Endothelial cell of umbilical vein (primary cell): ENCODE results near the gene ITPKB. TPM values are rescaled to one million over a fixed set of nuclear protein-coding genes. Genes with fewer than 3 reads are reported as not detected.

Source experiments
- BruUV-seq: library from RNA; stranded (reverse); fragments of 400-500 nt; replicated peaks from 2 replicates; lab custom pipeline; 2021; lab: Mats Ljungman, UMichigan
- CTCF ChIA-PET: fragments of 300-600, 350-600 bp; sonication (Branson Sonifier 250); formaldehyde crosslinking; loops from one replicate; lab custom pipeline; 2021; ENCODE audit warnings: antibody characterized with exemption, inconsistent platforms; lab: Charles Lee
- POLR2A ChIA-PET: fragments of 300-600, 350-600 bp; sonication (Branson Sonifier 250); formaldehyde crosslinking; loops from one replicate; lab custom pipeline; 2021; ENCODE audit warnings: antibody characterized with exemption, inconsistent platforms; lab: Charles Lee
- DNase-seq: peaks from one replicate; pipeline ENCODE4 v3.0.0-alpha.2; 2011; ENCODE audit warnings: low read depth, low spot score
- FAIRE-seq: peaks from 2 replicates; lab custom pipeline; 2011; peaks lifted over from hg19 to GRCh38; lab: Jason Lieb, UNC
- H2AFZ ChIP-seq: 2 replicates; pipeline ENCODE4 v1.6.0; 2012; ENCODE audit warnings: low read depth, low read length, control low read depth, inconsistent platforms
- H3K27ac ChIP-seq: 2 replicates; pipeline ENCODE4 v1.5.1; 2011; ENCODE audit warnings: low read depth, mild to moderate bottlenecking, control low read depth, low read length, moderate library complexity; ENCODE audit not compliant: insufficient read depth
- H3K27me3 ChIP-seq, 2 experiments: 2 replicates each; pipeline versions ENCODE4 v1.6.0 to v1.6.1; 2011; ENCODE audit warnings: low read length in 2 of 2, mixed read lengths in 1 of 2; ENCODE audit not compliant: control insufficient read depth in 2 of 2, insufficient read depth in 2 of 2
- H3K36me3 ChIP-seq, 2 experiments: 2 replicates in 1 of 2; 3 replicates in 1 of 2; pipeline ENCODE4 v1.5.1; 2011; ENCODE audit warnings: low read length in 2 of 2, mild to moderate bottlenecking in 1 of 2, moderate library complexity in 1 of 2; ENCODE audit not compliant: control insufficient read depth in 2 of 2, insufficient read depth in 2 of 2; ENCODE audit errors: extremely low read depth in 1 of 2
- H3K4me1 ChIP-seq: 3 replicates; pipeline ENCODE4 v1.5.1; 2011; ENCODE audit warnings: mild to moderate bottlenecking, low read length; ENCODE audit not compliant: control insufficient read depth, insufficient read depth; ENCODE audit errors: extremely low read depth
- H3K4me2 ChIP-seq: 2 replicates; pipeline ENCODE4 v1.6.1; 2011; ENCODE audit warnings: low read length, control low read depth, mixed read lengths; ENCODE audit not compliant: insufficient read depth
- H3K4me3 ChIP-seq, 3 experiments: fragments of 200-600 bp in 1 of 3; sonication (generic), shearing (Covaris generic) in 1 of 3; replicated peaks in 1 of 3; 2 replicates each; pipeline ENCODE4 v1.5.1; 2011 to 2016; ENCODE audit warnings: control low read depth in 3 of 3, low read length in 3 of 3, mild to moderate bottlenecking in 2 of 3, inconsistent platforms in 1 of 3, low read depth in 1 of 3, moderate library complexity in 1 of 3; ENCODE audit not compliant: insufficient read depth in 1 of 3
- H3K79me2 ChIP-seq: 2 replicates; pipeline ENCODE4 v1.6.0; 2012; ENCODE audit warnings: low read length, inconsistent platforms; ENCODE audit not compliant: control insufficient read depth, insufficient read depth
- H3K9ac ChIP-seq: replicated peaks from 2 replicates; pipeline ENCODE3; 2011; ENCODE audit warnings: low read length, control low read depth; ENCODE audit not compliant: insufficient read depth; ENCODE audit errors: extremely low read depth
- H3K9me1 ChIP-seq: replicated peaks from 3 replicates; pipeline ENCODE4 v1.6.0; 2011; ENCODE audit warnings: mild to moderate bottlenecking, low read length; ENCODE audit not compliant: control insufficient read depth, insufficient read depth; ENCODE audit errors: extremely low read depth
- H3K9me3 ChIP-seq: replicated peaks from 2 replicates; pipeline ENCODE4 v1.5.1; 2012; ENCODE audit warnings: low read length, inconsistent platforms; ENCODE audit not compliant: control insufficient read depth, insufficient read depth
- H4K20me1 ChIP-seq: replicated peaks from 2 replicates; pipeline ENCODE3; 2011; ENCODE audit warnings: mild to moderate bottlenecking, low read length; ENCODE audit not compliant: control insufficient read depth, insufficient read depth; ENCODE audit errors: extremely low read depth
- EZH2 ChIP-seq: IDR thresholded peaks from 2 replicates; pipeline ENCODE4 v1.6.1; 2012; ENCODE audit warnings: borderline replicate concordance, low read depth, mild to moderate bottlenecking, moderate library complexity, low read length, inconsistent platforms; ENCODE audit not compliant: severe bottlenecking
- FOS ChIP-seq: IDR thresholded peaks from 2 replicates; pipeline ENCODE4 v1.6.1; 2011; ENCODE audit warnings: mild to moderate bottlenecking, low read length, moderate library complexity, borderline replicate concordance; ENCODE audit not compliant: insufficient read depth
- GATA2 ChIP-seq: IDR thresholded peaks from 2 replicates; pipeline ENCODE4 v1.7.0; 2011; ENCODE audit warnings: low read depth, mild to moderate bottlenecking, moderate library complexity, mixed read lengths, low read length; ENCODE audit not compliant: insufficient read length, insufficient read depth
- JUN ChIP-seq: IDR thresholded peaks from 2 replicates; pipeline ENCODE4 v1.6.1; 2011; ENCODE audit warnings: borderline replicate concordance, low read depth; ENCODE audit not compliant: insufficient read length, insufficient read depth
- MYC ChIP-seq: IDR thresholded peaks from one replicate; pipeline ENCODE4 v1.6.1; 2011; ENCODE audit warnings: mild to moderate bottlenecking, low read depth, low read length
- POLR2A ChIP-seq: IDR thresholded peaks from 2 replicates; pipeline ENCODE4 v1.6.1; 2012; ENCODE audit warnings: low read depth, mild to moderate bottlenecking, control low read depth, low read length
- POLR2AphosphoS5 ChIP-seq: IDR thresholded peaks from 2 replicates; pipeline ENCODE4 v1.6.1; 2012; ENCODE audit warnings: low read depth, mild to moderate bottlenecking, control low read depth, low read length, moderate library complexity; ENCODE audit not compliant: insufficient read depth
- dilution Hi-C: fragments of 300-500 bp; cut with MboI; formaldehyde crosslinking; loops from one replicate; pipeline ENCODE4 v1.15.0; 2019; ENCODE audit warnings: low sequenced_read_pairs; ENCODE audit not compliant: extremely low pct_ligation_motif_present
- intact Hi-C: fragments of 100-400 bp; cut with micrococcal nuclease; formaldehyde crosslinking; loops from one replicate; pipeline ENCODE4 v1.10.0; 2022
- polyA plus RNA-seq, 4 experiments: library from polyadenylated mRNA; depleted of rRNA in 3 of 4; stranded (reverse) in 3 of 4; unstranded in 1 of 4; fragments of >200 nt; gene quantifications; 2 replicates each; pipeline versions ENCODE4 v1.2.1 to v1.2.3, GENCODE V29; 2011 to 2012; ENCODE audit warnings: missing spikeins in 1 of 4
- total RNA-seq: library from RNA; stranded (reverse); gene quantifications from 2 replicates; pipeline ENCODE4 v1.2.3, GENCODE V29; 2021
- TF ChIP-seq, protein P1 (sequence below), 2 donors: IDR thresholded peaks; 1 replicate in 1 of 2; 2 replicates in 1 of 2; pipeline ENCODE4 v1.5.1; 2011; ENCODE audit warnings: low read length in 2 of 2, mild to moderate bottlenecking in 2 of 2, moderate library complexity in 2 of 2, control low read depth in 1 of 2, inconsistent platforms in 1 of 2, low read depth in 1 of 2; ENCODE audit not compliant: insufficient read depth in 1 of 2; ENCODE audit errors: extremely low read depth in 1 of 2
- TF ChIP-seq, protein P2 (sequence below): IDR thresholded peaks from 2 replicates; pipeline ENCODE4 v1.6.1; 2011; ENCODE audit not compliant: insufficient read depth, insufficient read length

The ITPKB gene
- total and polyA plus RNA-seq, 2 donors (not counting 3 experiments of a cell fraction or from before 2014, with no cell fraction given) = 7.7 to 34.8 TPM

DNA sequence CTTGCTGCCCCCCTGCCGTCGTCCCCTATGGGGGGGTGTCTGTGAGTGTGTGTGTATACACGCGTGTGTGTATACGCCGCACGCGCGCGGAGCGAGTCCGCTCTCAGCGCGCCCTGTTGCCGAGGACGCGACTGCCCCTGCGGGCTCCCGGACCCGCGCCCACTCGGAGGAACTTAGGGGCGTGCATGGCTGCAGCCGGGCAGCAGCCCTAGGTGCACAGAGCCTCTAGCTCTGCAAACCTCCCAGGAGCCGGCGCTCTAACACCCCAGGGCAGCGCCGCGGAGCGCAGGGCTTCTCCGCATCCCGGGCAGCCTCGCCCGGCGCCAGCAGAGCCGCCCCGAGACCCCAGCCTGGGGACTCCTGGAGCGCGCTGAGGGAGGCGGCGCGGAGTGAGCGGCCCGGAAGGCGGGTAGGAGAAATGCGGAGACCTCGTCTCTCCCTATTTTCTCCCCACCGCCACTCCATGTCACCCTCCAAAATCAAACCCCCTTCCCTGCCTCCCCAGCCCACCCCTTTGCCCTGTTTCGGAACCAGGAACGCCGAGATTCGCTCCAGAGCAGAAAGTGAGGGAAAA is 574 bp downstream of the ITPKB start:
- CTCF ChIA-PET = interaction anchor here (1.0 to 2.0 kb wide), 8 partner anchors 76 to 112 kb away, joined by 3 to 13 read pairs (median 4); no protein-coding TSS in a partner anchor
- Histone ChIP-seq H3K4me1 (peaks cover 21% of the 10 kb centered on the region), H3K27me3 (no peaks in the 10 kb centered on the region), H3K36me3 (peaks cover 1 to 2% of the 10 kb centered on the region in 2 experiments), H3K27ac (peak overlapping the region; percentile 90), H3K9me1 (no peaks in the 10 kb centered on the region), H3K9ac (peak overlapping the region; percentile 85), H2AFZ (peak overlapping the region; percentile 81), H4K20me1 (peaks cover 2% of the 10 kb centered on the region), H3K4me2 (peak overlapping the region; percentile 93), H3K4me3 (peak overlapping the region; percentile 68 to 89 (median 70)), H3K9me3 (no peaks in the 10 kb centered on the region), H3K79me2 (peaks cover 24% of the 10 kb centered on the region)
- POLR2A ChIA-PET = interaction anchor here (0.6 to 2.0 kb wide), 3 partner anchors 53 to 647 kb away, joined by 8 to 10 read pairs (median 8); no protein-coding TSS in a partner anchor
- no peak for FAIRE-seq
- intact Hi-C loops = loop anchor here (2.0 to 10.0 kb wide), 3 partner anchors 40 to 206 kb away; partner anchors contain the start of gene COQ8A
- DNase-seq = peak; percentile 48
- no TSS peak for BruUV-seq
- dilution Hi-C loops = no loop called here
- TF ChIP-seq GATA2 = no peak
- no peak for TF ChIP-seq POLR2A
- no peak for TF ChIP-seq POLR2AphosphoS5
- no peak for TF ChIP-seq MYC
- TF ChIP-seq, protein P1, sequence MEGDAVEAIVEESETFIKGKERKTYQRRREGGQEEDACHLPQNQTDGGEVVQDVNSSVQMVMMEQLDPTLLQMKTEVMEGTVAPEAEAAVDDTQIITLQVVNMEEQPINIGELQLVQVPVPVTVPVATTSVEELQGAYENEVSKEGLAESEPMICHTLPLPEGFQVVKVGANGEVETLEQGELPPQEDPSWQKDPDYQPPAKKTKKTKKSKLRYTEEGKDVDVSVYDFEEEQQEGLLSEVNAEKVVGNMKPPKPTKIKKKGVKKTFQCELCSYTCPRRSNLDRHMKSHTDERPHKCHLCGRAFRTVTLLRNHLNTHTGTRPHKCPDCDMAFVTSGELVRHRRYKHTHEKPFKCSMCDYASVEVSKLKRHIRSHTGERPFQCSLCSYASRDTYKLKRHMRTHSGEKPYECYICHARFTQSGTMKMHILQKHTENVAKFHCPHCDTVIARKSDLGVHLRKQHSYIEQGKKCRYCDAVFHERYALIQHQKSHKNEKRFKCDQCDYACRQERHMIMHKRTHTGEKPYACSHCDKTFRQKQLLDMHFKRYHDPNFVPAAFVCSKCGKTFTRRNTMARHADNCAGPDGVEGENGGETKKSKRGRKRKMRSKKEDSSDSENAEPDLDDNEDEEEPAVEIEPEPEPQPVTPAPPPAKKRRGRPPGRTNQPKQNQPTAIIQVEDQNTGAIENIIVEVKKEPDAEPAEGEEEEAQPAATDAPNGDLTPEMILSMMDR (IDR thresholded peaks at IDR 0.05; ENCODE audit: extremely low read depth in 1 of 2, insufficient read depth in 1 of 2, low read depth in 1 of 2, low read length in 2 of 2) = no peak
- TF ChIP-seq EZH2 = no peak
- TF ChIP-seq, protein P2, sequence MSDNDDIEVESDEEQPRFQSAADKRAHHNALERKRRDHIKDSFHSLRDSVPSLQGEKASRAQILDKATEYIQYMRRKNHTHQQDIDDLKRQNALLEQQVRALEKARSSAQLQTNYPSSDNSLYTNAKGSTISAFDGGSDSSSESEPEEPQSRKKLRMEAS = no peak
- no peak for TF ChIP-seq FOS
- TF ChIP-seq JUN = no peak
